Right lobe of liver (tissue), 4 donors: ENCODE data around the gene PTEN.

ENCODE experiments used
- POLR2A ChIP-seq: fragments of 450-650 bp; IDR thresholded peaks from one replicate; pipeline ENCODE4 v1.6.1; 2017; ENCODE audit warnings: antibody characterized with exemption, mild to moderate bottlenecking
- TF ChIP-seq, protein P1 (sequence below), 4 donors: fragments of 200-600 bp in 3 of 4; fragments of 450-650 bp in 1 of 4; IDR thresholded peaks; one replicate each; pipeline versions ENCODE4 v1.5.1 to v1.8.0; 2016 to 2022; ENCODE audit warnings: antibody characterized with exemption in 4 of 4, mild to moderate bottlenecking in 2 of 4
- donor health status: DM: no; HTN: no; CAD: no.
- donor health status: DM: no; HTN: no; CAD: no.
- donor health status: DM: no; HTN: yes; CAD: no.

GRCh38 chr10:87878664-87879459, 15.4 kb downstream of the PTEN start:
- TF ChIP-seq, protein P1, sequence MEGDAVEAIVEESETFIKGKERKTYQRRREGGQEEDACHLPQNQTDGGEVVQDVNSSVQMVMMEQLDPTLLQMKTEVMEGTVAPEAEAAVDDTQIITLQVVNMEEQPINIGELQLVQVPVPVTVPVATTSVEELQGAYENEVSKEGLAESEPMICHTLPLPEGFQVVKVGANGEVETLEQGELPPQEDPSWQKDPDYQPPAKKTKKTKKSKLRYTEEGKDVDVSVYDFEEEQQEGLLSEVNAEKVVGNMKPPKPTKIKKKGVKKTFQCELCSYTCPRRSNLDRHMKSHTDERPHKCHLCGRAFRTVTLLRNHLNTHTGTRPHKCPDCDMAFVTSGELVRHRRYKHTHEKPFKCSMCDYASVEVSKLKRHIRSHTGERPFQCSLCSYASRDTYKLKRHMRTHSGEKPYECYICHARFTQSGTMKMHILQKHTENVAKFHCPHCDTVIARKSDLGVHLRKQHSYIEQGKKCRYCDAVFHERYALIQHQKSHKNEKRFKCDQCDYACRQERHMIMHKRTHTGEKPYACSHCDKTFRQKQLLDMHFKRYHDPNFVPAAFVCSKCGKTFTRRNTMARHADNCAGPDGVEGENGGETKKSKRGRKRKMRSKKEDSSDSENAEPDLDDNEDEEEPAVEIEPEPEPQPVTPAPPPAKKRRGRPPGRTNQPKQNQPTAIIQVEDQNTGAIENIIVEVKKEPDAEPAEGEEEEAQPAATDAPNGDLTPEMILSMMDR (IDR thresholded peaks at IDR 0.05), result no peak
- no peak for TF ChIP-seq POLR2A
